ENCODE data around the gene CD82. TPM values are rescaled to one million over a fixed set of nuclear protein-coding genes. Genes with fewer than 3 reads are reported as not detected.

CD82 gene
- polyA plus RNA-seq, 3 donors, result 40.8 to 89.0 (median 43.0) TPM

GRCh38 chr11:44610186-44610955 lies 44.9 kb downstream of the CD82 start:
- Histone ChIP-seq H3K79me2 (ENCODE audit: insufficient read depth, low read length) (no peaks in the 10 kb centered on the region), H3K4me3 (replicated peaks in 1 of 3; ENCODE audit: low read depth in 2 of 3, low read length in 3 of 3) (no peak overlapping the region), H3K9ac (ENCODE audit: insufficient read depth, low read length, poor library complexity, severe bottlenecking) (no peak overlapping the region), H3K9me3 (replicated peaks in 1 of 2; ENCODE audit: control insufficient read depth in 1 of 2, insufficient read depth in 1 of 2, low read length in 2 of 2) (no peaks in the 10 kb centered on the region), H3K36me3 (replicated peaks in 1 of 2; ENCODE audit: control insufficient read depth in 1 of 2, insufficient read depth in 2 of 2, low read length in 2 of 2) (peaks cover 24 to 84% of the 10 kb centered on the region in 2 donors), H2AFZ (ENCODE audit: insufficient read depth, low read depth, low read length, poor library complexity, severe bottlenecking) (no peak overlapping the region), H3K4me2 (replicated peaks; ENCODE audit: extremely low read depth, low read length, poor library complexity, severe bottlenecking) (no peak overlapping the region), H4K20me1 (ENCODE audit: insufficient read depth, low read length) (no peaks in the 10 kb centered on the region), H3K27ac (ENCODE audit: low read depth in 1 of 2, low read length in 2 of 2) (no peak overlapping the region), H3K4me1 (ENCODE audit: control insufficient read depth in 1 of 2, insufficient read depth in 2 of 2, low read length in 2 of 2) (peaks cover 13 to 18% of the 10 kb centered on the region in 2 donors), H3K27me3 (ENCODE audit: control insufficient read depth in 2 of 2, insufficient read depth in 2 of 2, low read length in 2 of 2) (no peaks in the 10 kb centered on the region)
- H3K27ac Mint-ChIP-seq, result peak overlapping the region in 5 of 7 donors; percentile 7 to 67 (median 38)
- peaks cover 0 to 2% (median 1%) of the 10 kb centered on the region in 3 donors for H3K27me3 Mint-ChIP-seq (ENCODE audit: low read depth in 3 of 3)
- peaks cover 19% of the 10 kb centered on the region for H3K4me1 Mint-ChIP-seq
- H3K4me3 Mint-ChIP-seq, result no peak overlapping the region
- H3K36me3 Mint-ChIP-seq, result peaks cover 65 to 73% of the 10 kb centered on the region in 2 donors
- 100% methylated on average over 7 of the region's 9 CpGs for WGBS (ENCODE audit: insufficient coverage)
- TF ChIP-seq, protein P1, sequence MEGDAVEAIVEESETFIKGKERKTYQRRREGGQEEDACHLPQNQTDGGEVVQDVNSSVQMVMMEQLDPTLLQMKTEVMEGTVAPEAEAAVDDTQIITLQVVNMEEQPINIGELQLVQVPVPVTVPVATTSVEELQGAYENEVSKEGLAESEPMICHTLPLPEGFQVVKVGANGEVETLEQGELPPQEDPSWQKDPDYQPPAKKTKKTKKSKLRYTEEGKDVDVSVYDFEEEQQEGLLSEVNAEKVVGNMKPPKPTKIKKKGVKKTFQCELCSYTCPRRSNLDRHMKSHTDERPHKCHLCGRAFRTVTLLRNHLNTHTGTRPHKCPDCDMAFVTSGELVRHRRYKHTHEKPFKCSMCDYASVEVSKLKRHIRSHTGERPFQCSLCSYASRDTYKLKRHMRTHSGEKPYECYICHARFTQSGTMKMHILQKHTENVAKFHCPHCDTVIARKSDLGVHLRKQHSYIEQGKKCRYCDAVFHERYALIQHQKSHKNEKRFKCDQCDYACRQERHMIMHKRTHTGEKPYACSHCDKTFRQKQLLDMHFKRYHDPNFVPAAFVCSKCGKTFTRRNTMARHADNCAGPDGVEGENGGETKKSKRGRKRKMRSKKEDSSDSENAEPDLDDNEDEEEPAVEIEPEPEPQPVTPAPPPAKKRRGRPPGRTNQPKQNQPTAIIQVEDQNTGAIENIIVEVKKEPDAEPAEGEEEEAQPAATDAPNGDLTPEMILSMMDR (IDR thresholded peaks at IDR 0.05), result no peak
- no peak for DNase-seq
- peaks cover 0 to 2% (median 0%) of the 10 kb centered on the region in 7 donors for H3K9me3 Mint-ChIP-seq
- intact Hi-C loops (cut with micrococcal nuclease), result no loop called here

GRCh38 chr11:44611088-44611487 lies 45.6 kb downstream of the CD82 start:
- H3K27ac Mint-ChIP-seq, result peak overlapping the region in 3 of 7 donors; percentile 22 to 80 (median 57)
- H3K4me1 Mint-ChIP-seq, result peaks cover 19% of the 10 kb centered on the region
- peaks cover 0 to 2% (median 0%) of the 10 kb centered on the region in 7 donors for H3K9me3 Mint-ChIP-seq
- Histone ChIP-seq H2AFZ (ENCODE audit: insufficient read depth, low read depth, low read length, poor library complexity, severe bottlenecking) (no peak overlapping the region), H3K27me3 (ENCODE audit: control insufficient read depth in 2 of 2, insufficient read depth in 2 of 2, low read length in 2 of 2) (no peaks in the 10 kb centered on the region), H3K9ac (ENCODE audit: insufficient read depth, low read length, poor library complexity, severe bottlenecking) (no peak overlapping the region), H3K4me3 (replicated peaks in 1 of 3; ENCODE audit: low read depth in 2 of 3, low read length in 3 of 3) (no peak overlapping the region), H3K27ac (ENCODE audit: low read depth in 1 of 2, low read length in 2 of 2) (no peak overlapping the region), H3K36me3 (replicated peaks in 1 of 2; ENCODE audit: control insufficient read depth in 1 of 2, insufficient read depth in 2 of 2, low read length in 2 of 2) (peaks cover 21 to 84% of the 10 kb centered on the region in 2 donors), H4K20me1 (ENCODE audit: insufficient read depth, low read length) (no peaks in the 10 kb centered on the region), H3K9me3 (replicated peaks in 1 of 2; ENCODE audit: control insufficient read depth in 1 of 2, insufficient read depth in 1 of 2, low read length in 2 of 2) (no peaks in the 10 kb centered on the region), H3K79me2 (ENCODE audit: insufficient read depth, low read length) (no peaks in the 10 kb centered on the region), H3K4me2 (replicated peaks; ENCODE audit: extremely low read depth, low read length, poor library complexity, severe bottlenecking) (no peak overlapping the region), H3K4me1 (ENCODE audit: control insufficient read depth in 1 of 2, insufficient read depth in 2 of 2, low read length in 2 of 2) (peaks cover 13 to 18% of the 10 kb centered on the region in 2 donors)
- H3K4me3 Mint-ChIP-seq, result no peak overlapping the region
- 88% methylated on average over 5 of the region's 6 CpGs for WGBS (ENCODE audit: insufficient coverage)
- H3K36me3 Mint-ChIP-seq, result peaks cover 65 to 75% of the 10 kb centered on the region in 2 donors
- TF ChIP-seq, protein P1 (IDR thresholded peaks at IDR 0.05), result no peak
- intact Hi-C loops (cut with micrococcal nuclease), result no loop called here
- peak in 1 of 3 donors; percentile 28 for DNase-seq
- peaks cover 0 to 2% (median 1%) of the 10 kb centered on the region in 3 donors for H3K27me3 Mint-ChIP-seq (ENCODE audit: low read depth in 3 of 3)

Data from CD14-positive monocyte (primary cell).